HG03469 (cell line): ENCODE data around the gene MOCS3.

Experiments used
- ATAC-seq: cut with Tn5 transposase; IDR thresholded peaks from one replicate; pipeline ENCODE4 v1.9.1; 2021; ENCODE audit warnings: mild to moderate bottlenecking, moderate library complexity, moderate number of reproducible peaks; ENCODE audit not compliant: unreplicated experiment

The MOCS3 gene

GRCh38 chr20:50981714-50982048 is 23.1 kb downstream of the MOCS3 start:
- ATAC-seq = no peak

GRCh38 chr20:50982363-50982762 is 23.7 kb downstream of the MOCS3 start:
- no peak for ATAC-seq

- ATAC-seq = no peak
Measured at GRCh38 chr20:50983321-50983720, 24.7 kb downstream of the MOCS3 start.

GRCh38 chr20:50987493-50988210 is 29.0 kb downstream of the MOCS3 start:
- no peak for ATAC-seq

GRCh38 chr20:50991076-50991475 is 32.5 kb downstream of the MOCS3 start:
- no peak for ATAC-seq

GRCh38 chr20:50992336-50992732 is 33.7 kb downstream of the MOCS3 start:
- ATAC-seq = no peak

- ATAC-seq = no peak
Measured at GRCh38 chr20:50992733-50993457, 34.3 kb downstream of the MOCS3 start.

- ATAC-seq = no peak
Measured at GRCh38 chr20:50993876-50994275, 35.3 kb downstream of the MOCS3 start.

- ATAC-seq = no peak
Measured at GRCh38 chr20:50995506-50995905, 36.9 kb downstream of the MOCS3 start.

- no peak for ATAC-seq
Measured at GRCh38 chr20:50996901-50997865, 38.6 kb downstream of the MOCS3 start.

GRCh38 chr20:50999355-50999754 is 40.7 kb downstream of the MOCS3 start:
- ATAC-seq = no peak

- no peak for ATAC-seq
Measured at GRCh38 chr20:51001430-51002265, 43.0 kb downstream of the MOCS3 start.

- no peak for ATAC-seq
Measured at GRCh38 chr20:51002633-51003032, 44.0 kb downstream of the MOCS3 start.

- ATAC-seq = no peak
Measured at GRCh38 chr20:51003753-51004152, 45.1 kb downstream of the MOCS3 start.

GRCh38 chr20:51004305-51004727 is 45.7 kb downstream of the MOCS3 start:
- ATAC-seq = no peak

- ATAC-seq = no peak
Measured at GRCh38 chr20:51004781-51005180, 46.2 kb downstream of the MOCS3 start.

GRCh38 chr20:51005214-51005613 is 46.6 kb downstream of the MOCS3 start:
- no peak for ATAC-seq

GRCh38 chr20:51008718-51009117 is 50.1 kb downstream of the MOCS3 start:
- ATAC-seq = no peak

GRCh38 chr20:51009303-51010042 is 50.9 kb downstream of the MOCS3 start:
- ATAC-seq = no peak

GRCh38 chr20:51010043-51010365 is 51.4 kb downstream of the MOCS3 start:
- ATAC-seq = no peak
